H4 (cell line): Measurements from ENCODE around the gene MYBBP1A. TPM values are rescaled to one million over a fixed set of nuclear protein-coding genes. Genes with fewer than 3 reads are reported as not detected.

Experiments used
- DNase-seq: peaks from one replicate; pipeline ENCODE4 v3.0.0-alpha.2; 2015; ENCODE audit warnings: low spot score
- total RNA-seq: library from RNA; depleted of rRNA; stranded (reverse); fragments of >200 nt; shearing (Covaris generic); gene quantifications from 2 replicates; pipeline ENCODE4 v1.2.3, GENCODE V29; 2014

MYBBP1A gene
- total RNA-seq, 1 experiment from 2014 or later, result 15.0 TPM

DNA sequence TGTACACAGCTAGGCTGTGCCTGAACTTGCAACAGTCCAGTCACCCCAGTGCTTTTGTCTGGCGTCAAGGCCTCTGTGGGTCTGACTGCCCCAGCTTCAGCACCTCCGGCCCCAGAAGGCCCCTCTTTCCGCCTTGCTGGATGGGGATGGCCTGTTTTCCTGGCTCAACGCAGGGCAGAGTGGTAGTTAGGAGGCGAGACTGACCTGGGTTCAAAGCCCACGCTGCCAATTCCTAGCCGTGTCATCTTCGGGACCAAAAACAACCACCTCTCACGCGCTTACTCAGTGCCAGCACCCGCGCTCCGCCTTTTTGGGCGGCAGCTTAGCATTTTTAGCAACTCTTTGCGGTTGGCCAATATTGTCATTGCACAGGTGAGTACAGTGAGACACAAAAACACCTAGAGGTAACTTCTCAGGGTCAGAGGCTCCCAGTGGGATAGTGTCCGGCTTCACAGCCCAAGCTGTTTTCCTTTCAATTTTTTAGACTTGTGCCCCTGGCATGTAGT is 4.6 kb downstream of the MYBBP1A start:
- DNase-seq, result no peak

GRCh38 chr17:4549781-4550533 is 5.2 kb downstream of the MYBBP1A start:
- DNase-seq, result no peak

DNA sequence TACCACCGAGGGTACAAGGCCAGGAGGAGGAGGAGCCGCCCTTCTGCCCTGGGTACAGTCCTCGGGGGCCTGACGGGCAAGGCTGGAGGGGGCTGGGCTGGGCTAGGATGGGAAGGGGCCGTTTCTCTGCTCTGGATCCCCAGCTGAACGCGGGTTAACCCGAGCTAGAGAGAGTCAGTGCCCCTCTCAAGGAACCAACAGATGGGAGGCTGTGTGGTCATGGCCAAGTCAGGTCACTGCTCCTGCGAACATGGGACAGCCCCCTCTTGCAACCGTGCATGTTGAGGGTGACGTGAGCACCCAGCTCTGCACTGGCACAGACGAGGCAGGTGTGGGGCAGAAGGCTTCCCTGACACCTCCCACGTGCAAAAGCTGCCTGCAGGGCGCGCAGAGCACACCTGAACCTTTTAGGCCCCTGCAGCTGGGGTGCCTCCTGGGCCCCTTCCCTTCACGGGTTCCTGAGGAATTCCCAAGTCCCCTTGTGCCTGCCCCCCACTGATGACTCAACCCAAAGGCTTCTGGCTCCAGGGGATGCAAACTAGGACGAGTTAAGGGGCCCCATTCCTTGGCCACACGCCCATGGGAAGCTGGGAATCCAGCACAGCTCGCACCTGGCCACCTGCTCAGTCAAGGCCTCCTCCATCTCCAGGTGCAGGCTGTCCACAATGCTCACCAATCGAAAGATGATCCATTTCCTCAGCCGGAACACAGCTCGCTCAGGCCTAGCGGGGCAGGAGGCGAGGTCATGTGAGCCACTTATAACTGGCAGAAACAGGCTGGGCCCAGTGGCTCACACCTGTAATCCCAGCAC is 6.3 kb downstream of the MYBBP1A start:
- DNase-seq, result no peak

DNA sequence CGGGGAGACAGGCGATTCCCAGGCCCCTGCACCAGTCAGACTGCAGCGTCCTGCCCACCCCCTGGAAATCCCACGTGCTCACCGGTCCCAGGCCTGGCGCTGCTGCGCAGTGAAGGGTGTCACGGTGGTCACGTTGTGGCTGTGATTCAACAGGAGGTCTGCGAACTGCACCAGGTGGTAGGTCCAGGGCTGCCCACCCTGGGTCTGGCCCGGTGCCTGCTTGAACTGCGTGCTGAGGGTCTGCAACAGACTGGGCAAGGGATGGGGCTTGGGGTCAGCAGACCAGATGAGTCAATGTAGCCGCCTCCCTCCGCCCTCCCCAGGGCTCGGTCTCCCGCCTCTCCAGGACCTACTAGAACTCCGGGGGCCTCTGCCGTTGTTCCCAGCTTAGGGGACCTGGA is 7.1 kb downstream of the MYBBP1A start:
- no peak for DNase-seq

DNA sequence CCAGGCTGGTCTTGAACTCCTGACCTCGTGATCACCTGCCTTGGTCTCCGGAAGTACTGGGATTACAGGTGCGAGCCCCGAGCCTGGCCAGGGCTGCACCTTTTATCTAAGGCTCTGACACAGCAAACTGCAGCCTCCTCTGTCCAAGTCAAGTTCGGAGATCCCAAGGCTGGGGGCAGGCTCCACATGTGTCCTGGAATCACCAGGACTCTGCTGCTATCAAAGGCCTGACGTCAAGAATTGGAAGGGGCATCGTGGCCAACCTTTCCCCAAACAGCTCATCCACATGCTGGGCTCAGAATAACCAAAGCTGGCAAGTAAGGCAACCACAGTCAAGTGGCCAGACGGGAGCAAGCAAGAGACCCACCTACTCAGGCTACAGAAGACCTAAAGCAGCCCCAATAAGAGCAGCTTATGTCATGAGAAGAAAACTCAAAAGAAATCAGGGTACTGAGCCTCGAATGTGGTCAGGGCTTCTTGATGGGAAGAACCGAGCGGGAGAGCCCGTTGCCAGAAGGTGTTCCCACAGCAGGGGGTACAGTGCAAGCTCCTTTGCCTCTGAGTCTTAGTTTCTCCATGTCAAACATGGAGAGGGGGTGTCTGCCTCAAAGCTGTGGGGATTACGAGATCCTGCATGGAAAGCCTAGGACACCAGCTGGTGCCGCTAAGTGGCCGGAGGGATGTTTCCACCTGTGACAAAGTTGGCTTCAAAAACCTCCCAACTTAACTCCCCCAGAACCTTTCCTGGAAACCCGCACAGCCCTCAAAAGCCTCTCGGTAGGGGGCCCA is 7.9 kb downstream of the MYBBP1A start:
- no peak for DNase-seq

- no peak for DNase-seq
Observed at GRCh38 chr17:4545217-4545951, 9.8 kb downstream of the MYBBP1A start.

DNA sequence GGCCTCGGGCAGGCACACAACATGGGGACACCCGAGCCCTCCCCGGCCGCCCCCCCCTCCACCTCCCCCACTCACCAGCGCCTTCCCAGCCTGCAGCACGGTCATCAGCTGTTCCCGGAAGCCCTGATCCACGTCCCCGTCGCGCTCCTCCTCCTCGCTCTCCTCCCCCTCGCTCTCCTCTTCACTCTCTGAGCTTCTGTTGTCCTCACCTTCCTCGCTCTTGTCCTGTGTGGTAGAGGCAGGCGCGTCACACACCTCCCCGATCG is 10.3 kb downstream of the MYBBP1A start:
- DNase-seq, result no peak

DNA sequence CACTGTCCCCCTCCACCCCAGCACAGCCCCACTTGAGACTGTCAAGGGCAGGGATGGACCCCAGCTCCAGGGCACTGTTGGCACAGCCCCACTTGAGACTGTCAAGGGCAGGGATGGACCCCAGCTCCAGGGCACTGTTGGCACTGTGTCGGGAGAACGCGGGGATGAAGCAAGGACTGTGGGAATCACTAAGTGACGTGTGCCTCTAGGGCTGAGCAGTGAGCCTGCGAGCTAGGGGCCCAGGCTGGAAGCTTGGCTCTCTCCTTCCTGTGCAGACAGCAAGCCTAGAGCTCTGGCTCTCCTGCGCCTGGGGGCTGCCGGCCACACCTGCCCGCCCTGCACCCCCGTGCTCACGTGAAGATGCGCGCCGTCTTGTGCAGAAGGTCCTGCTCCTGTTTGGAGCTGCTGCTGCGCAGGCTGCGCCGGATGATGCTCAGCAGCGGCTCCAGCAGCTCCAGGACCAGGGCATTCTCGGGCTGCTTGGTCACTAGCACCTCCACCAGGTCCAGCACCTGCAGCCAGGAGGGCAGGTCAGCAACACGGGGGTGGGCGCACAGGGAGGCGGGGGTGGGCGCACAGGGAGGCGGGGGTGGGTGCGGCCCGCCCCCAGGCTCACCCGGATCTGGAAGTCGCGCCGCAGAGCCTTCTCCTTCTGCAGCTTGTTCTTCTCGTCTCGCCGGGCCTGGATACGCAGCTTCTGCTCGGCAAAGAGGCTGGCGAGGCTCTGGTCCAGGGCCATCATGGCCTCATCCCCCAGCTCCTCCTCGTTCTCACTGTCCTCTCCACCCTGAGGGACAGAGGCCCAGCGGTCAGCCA is 10.8 kb downstream of the MYBBP1A start:
- DNase-seq, result no peak

DNA sequence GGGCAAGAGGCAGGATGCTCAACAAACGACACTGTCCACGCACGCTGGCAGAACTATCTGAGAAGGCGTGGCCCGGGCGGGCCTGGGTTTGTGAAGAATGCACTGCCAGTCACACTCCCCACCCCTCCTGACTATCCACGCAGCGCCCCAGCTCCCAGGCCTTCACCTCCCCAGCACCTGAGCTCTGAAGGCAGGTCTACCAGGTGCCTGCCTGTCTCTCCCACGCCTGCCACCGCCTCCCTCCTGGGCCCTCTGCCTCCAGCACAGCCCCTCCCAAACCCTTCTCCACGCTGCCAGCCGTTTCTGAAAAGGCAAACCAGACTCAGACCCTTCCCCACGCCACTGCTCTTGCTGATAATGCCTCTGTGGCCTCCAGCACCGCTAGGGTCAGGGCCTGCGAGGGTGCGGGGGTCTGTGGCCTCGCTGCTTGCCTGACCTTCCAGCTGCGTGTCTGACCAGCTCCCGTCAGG is 11.6 kb downstream of the MYBBP1A start:
- no peak for DNase-seq

DNA sequence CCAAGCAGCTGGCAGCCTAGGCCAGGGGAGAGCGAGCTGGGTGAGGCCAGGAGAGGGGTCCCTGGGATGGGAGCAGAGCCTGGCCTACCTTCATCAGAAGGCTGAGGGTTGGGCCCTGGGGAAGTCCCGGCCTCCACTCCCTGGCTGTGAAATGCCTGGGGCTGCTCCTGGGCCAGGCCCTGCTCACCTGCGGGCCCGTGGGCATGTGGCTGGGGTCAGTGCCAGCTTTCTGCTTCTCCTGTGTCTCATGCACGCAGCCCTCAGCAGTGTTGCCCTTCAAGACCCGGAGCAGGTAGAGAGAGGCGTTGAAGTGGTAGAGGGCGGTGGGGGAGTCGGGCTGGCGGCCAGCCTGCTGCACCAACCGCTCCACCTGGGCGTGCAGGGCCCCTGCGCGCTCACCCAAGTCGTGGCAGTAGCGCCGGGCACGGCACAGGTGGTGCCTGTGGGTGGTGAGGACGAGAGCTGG is 12.4 kb downstream of the MYBBP1A start:
- no peak for DNase-seq

- no peak for DNase-seq
Observed at GRCh38 chr17:4542003-4542725, 13.0 kb downstream of the MYBBP1A start.

GRCh38 chr17:4541328-4542002 is 13.7 kb downstream of the MYBBP1A start:
- DNase-seq, result no peak

DNA sequence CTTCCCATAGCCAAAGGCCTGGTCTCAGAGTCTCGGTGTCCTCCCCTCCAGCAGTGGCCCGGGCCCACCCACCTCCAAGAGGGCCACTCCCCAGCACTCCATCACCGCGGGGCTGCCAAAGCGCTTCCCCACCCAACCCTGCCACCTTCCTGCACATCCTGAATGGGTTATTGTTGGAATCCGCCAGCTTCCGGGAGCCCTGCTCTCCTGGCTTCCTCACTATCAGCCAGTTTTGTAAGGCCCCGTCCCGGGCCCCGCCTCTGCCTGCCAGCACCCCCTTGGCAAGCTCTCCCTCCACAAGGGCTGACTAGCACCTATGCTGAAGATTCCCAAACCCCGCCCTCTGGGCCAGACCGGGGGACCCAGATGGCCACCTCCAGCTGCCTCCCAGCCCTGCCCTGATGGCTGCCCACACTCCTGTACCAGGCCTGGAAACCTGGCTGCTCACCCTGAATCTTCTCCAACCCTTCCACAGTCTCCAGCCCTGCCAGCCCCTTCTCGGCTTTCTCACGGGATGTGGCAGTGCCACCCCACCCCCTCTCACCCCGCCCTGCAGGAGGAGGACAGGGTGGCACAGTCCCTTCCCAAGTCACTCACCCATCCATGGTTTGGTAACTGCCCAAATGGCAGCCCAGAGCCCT is 14.4 kb downstream of the MYBBP1A start:
- no peak for DNase-seq

DNA sequence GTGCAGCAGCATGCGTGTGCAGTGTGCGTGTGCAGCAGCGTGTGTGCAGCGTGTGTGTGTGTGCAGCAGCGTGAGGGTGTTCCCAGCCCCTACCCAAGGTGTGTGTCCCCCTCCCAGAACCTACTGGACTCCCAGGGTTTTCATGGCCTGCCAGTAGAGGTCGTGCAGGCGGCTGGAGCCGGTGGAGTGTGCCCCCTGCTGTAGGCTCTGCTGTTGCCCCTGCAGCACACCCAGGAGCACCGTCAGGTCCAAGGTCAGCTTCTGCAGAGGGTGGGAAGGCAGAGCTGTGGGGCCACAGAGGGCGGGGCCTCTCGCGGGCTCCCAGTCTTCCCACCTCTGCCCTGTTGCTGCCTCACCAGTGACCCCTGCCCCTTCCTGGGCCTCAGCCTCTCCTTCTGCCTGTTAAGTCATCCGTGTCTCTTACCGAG is 14.9 kb downstream of the MYBBP1A start:
- no peak for DNase-seq

DNA sequence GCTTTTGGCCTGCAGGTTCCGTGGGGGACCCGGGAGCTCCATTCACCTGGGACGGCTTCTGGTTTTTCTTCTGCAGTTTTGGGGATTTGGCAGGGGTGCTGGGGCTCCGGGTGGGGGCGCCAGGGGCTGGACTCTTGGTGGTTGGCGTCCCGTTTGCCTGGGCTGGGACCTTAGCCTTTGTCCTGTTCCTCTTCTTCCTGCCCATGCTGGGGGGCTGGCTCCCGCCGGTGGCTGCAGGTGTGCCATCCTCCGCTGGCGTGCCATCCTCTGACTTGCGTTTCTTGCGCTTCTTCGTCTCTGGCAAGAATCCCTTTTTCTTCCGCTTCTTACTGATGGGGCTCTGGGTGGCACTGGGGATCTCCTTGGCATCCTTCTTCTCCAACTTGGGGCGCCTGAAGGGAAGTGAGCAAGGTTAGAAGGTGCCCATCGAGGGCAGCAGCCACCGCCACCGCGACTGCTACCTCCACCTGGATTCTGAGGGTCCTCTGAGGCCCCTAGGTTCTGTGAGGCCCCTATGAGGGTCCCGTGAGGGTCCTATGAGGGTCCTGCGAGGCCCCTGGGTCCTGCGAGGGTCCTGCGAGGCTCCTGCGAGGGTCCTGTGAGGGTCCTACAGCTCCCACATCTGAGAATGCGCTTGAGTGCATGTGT is 15.5 kb downstream of the MYBBP1A start:
- DNase-seq, result no peak

DNA sequence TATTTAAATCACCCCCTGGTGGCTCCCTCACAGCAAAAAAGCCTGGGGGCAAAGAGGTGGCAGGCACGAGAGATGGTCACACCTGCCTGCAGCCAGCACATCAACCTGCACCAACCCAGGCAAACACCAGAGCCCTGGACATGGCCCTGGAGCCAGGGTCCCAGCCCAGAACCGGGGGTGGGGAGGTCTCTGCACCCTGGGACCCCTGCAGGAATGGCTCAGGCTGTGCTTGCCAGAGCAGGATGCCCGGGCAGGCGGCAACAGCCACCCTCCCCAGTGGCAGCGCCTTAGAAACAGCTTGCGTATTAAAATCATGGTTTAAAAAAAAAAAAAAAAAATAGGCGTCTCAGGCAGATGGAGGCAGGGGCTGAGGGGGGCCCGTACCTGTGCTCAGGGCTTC is 16.2 kb downstream of the MYBBP1A start:
- DNase-seq, result no peak

GRCh38 chr17:4538236-4539002 is 16.8 kb downstream of the MYBBP1A start:
- DNase-seq, result no peak
